GM12878 (cell line): Measurements from ENCODE around the gene HIC1. TPM values are rescaled to one million over a fixed set of nuclear protein-coding genes. Genes with fewer than 3 reads are reported as not detected.

ENCODE experiments used
- ATAC-seq: fragments of 200-7000 bp; cut with Tn5 transposase; 3 replicates; pipeline ENCODE4 v1.9.1; 2020; ENCODE audit warnings: mild to moderate bottlenecking, moderate library complexity
- BruUV-seq: library from RNA; stranded (reverse); fragments of 400-500 nt; replicated peaks from 2 replicates; lab custom pipeline; 2021; lab: Mats Ljungman, UMichigan
- CTCF ChIA-PET: fragments of 300-600 bp; sonication (Branson Sonifier 250); formaldehyde crosslinking; extraction: SDS; loops from one replicate; lab custom pipeline; 2021; ENCODE audit warnings: inconsistent platforms; lab: Yijun Ruan, JAX
- POLR2A ChIA-PET: fragments of 350-600 bp; formaldehyde crosslinking; extraction: SDS; loops from one replicate; lab custom pipeline; 2021; ENCODE audit warnings: inconsistent platforms; lab: Charles Lee
- RAD21 ChIA-PET: fragments of 300-600 bp; sonication (Branson Sonifier 250); formaldehyde crosslinking; loops from one replicate; lab custom pipeline; 2023; ENCODE audit warnings: antibody characterized with exemption; ENCODE audit not compliant: unreplicated experiment; lab: Charles Lee
- SMC1A ChIA-PET: fragments of 300-600 bp; sonication (Branson Sonifier 250); formaldehyde crosslinking; loops from one replicate; lab custom pipeline; 2023; ENCODE audit not compliant: unreplicated experiment, uncharacterized antibody; lab: Charles Lee
- DNase-seq: peaks from one replicate; pipeline ENCODE4 v3.0.0-alpha.2; 2011; ENCODE audit warnings: low read depth, low spot score
- FAIRE-seq: peaks from 3 replicates; lab custom pipeline; 2011; peaks lifted over from hg19 to GRCh38; lab: Jason Lieb, UNC
- H2AFZ ChIP-seq: 2 replicates; pipeline ENCODE4 v1.6.0; 2011; ENCODE audit warnings: low read depth, low read length, control low read depth; ENCODE audit not compliant: control insufficient read depth
- H3K27ac ChIP-seq: 2 replicates; pipeline ENCODE4 v1.5.1; 2011; ENCODE audit warnings: control low read depth; ENCODE audit not compliant: control insufficient read depth, insufficient read depth
- H3K27me3 ChIP-seq, 2 experiments: replicated peaks in 1 of 2; 2 replicates each; pipeline versions ENCODE4 v1.6.0 to v1.6.1; 2011; ENCODE audit warnings: low read length in 1 of 2; ENCODE audit not compliant: control insufficient read depth in 2 of 2, insufficient read depth in 2 of 2
- H3K36me3 ChIP-seq, 2 experiments: 2 replicates each; pipeline ENCODE4 v1.5.1; 2011; ENCODE audit warnings: low read length in 1 of 2; ENCODE audit not compliant: control insufficient read depth in 2 of 2, insufficient read depth in 2 of 2
- H3K4me1 ChIP-seq: 2 replicates; pipeline ENCODE4 v1.6.1; 2011; ENCODE audit warnings: mild to moderate bottlenecking, low read length, moderate library complexity, mixed read lengths; ENCODE audit not compliant: control insufficient read depth, insufficient read depth
- H3K4me2 ChIP-seq: 2 replicates; pipeline ENCODE4 v1.6.0; 2011; ENCODE audit warnings: control low read depth; ENCODE audit not compliant: control insufficient read depth, insufficient read depth
- H3K4me3 ChIP-seq: fragments of 200-600 bp; sonication (generic); 2 replicates; pipeline ENCODE4 v1.5.1; 2016
- H3K79me2 ChIP-seq: 2 replicates; pipeline ENCODE4 v1.6.0; 2011; ENCODE audit warnings: low read length; ENCODE audit not compliant: control insufficient read depth, insufficient read depth
- H3K9ac ChIP-seq: 2 replicates; pipeline ENCODE4 v1.8.0; 2011; ENCODE audit warnings: low read length, control low read depth, mixed read lengths; ENCODE audit not compliant: control insufficient read depth, insufficient read depth
- H3K9me3 ChIP-seq: replicated peaks from 3 replicates; pipeline ENCODE4 v1.5.1; 2011; ENCODE audit warnings: mild to moderate bottlenecking, low read length; ENCODE audit not compliant: control insufficient read depth, insufficient read depth
- H4K20me1 ChIP-seq: 2 replicates; pipeline ENCODE4 v1.6.0; 2011; ENCODE audit not compliant: control insufficient read depth, insufficient read depth
- BMI1 ChIP-seq: fragments of 450-650 bp; IDR thresholded peaks from 2 replicates; pipeline ENCODE4 v1.6.1; 2016; ENCODE audit warnings: mild to moderate bottlenecking, moderate library complexity, borderline replicate concordance
- BRCA1 ChIP-seq: IDR thresholded peaks from 2 replicates; pipeline ENCODE4 v1.6.1; 2011; ENCODE audit warnings: low read depth, low read length, improper control_type of control experiment
- DPF2 ChIP-seq: fragments of 450-650 bp; IDR thresholded peaks from 2 replicates; pipeline ENCODE4 v1.6.1; 2017; ENCODE audit warnings: mild to moderate bottlenecking
- E4F1 ChIP-seq: fragments of 450-650 bp; IDR thresholded peaks from 2 replicates; pipeline ENCODE4 v1.6.1; 2018; ENCODE audit warnings: borderline replicate concordance, mild to moderate bottlenecking; ENCODE audit not compliant: partially characterized antibody
- EZH2 ChIP-seq: IDR thresholded peaks from 2 replicates; pipeline ENCODE4 v1.6.1; 2012; ENCODE audit warnings: low read depth, mild to moderate bottlenecking, control low read depth, inconsistent platforms, low read length, borderline replicate concordance; ENCODE audit not compliant: control insufficient read depth
- NFYB ChIP-seq: IDR thresholded peaks from 2 replicates; pipeline ENCODE4 v1.6.1; 2011; ENCODE audit warnings: low read depth, mild to moderate bottlenecking, low read length, improper control_type of control experiment, moderate library complexity; ENCODE audit not compliant: insufficient read depth
- NRF1 ChIP-seq: conservative IDR thresholded peaks from 2 replicates; pipeline ENCODE4 v1.6.1; 2011; ENCODE audit warnings: mild to moderate bottlenecking, low read depth, low read length, improper control_type of control experiment
- RFX5 ChIP-seq: IDR thresholded peaks from 2 replicates; pipeline ENCODE4 v1.6.1; 2011; ENCODE audit warnings: low read depth, low read length, improper control_type of control experiment
- TBL1XR1 ChIP-seq: IDR thresholded peaks from 2 replicates; pipeline ENCODE4 v1.6.1; 2012; ENCODE audit warnings: low read depth, low read length, improper control_type of control experiment
- TCF7 ChIP-seq: IDR thresholded peaks from 2 replicates; pipeline ENCODE4 v1.6.1; 2014; ENCODE audit warnings: antibody characterized with exemption, borderline replicate concordance
- WRNIP1 ChIP-seq: IDR thresholded peaks from 2 replicates; pipeline ENCODE4 v1.6.1; 2011; ENCODE audit warnings: low read depth, low read length, improper control_type of control experiment, borderline replicate concordance
- ZBTB4 ChIP-seq: fragments of 450-650 bp; formaldehyde crosslinking; IDR thresholded peaks from 2 replicates; pipeline ENCODE4 v1.4.0; 2022; ENCODE audit warnings: mild to moderate bottlenecking, moderate library complexity
- WGBS: methylation state at CpG from one replicate; pipeline ENCODE4 v1.1.6; 2016; ENCODE audit warnings: low lambda C conversion rate; ENCODE audit not compliant: insufficient replicate concordance, insufficient coverage; ENCODE audit errors: missing lambda C conversion rate; 5-methylcytosine and 5-hydroxymethylcytosine counted together
- in situ Hi-C: fragments of 300-500 bp; cut with MboI; formaldehyde crosslinking; loops from 9 replicates; pipeline ENCODE4 v1.14.3; 2018; ENCODE audit warnings: mixed read lengths
- intact Hi-C: fragments of 100-400 bp; cut with micrococcal nuclease; formaldehyde crosslinking; loops from one replicate; pipeline ENCODE4 v1.14.2; 2022; ENCODE audit not compliant: unreplicated experiment
- polyA plus RNA-seq, 11 experiments: library from polyadenylated mRNA; depleted of rRNA in 4 of 11; unstranded in 6 of 11; stranded (reverse) in 5 of 11; fragments of >200 nt; fragmentation: Nextera tagmentation in 4 of 11; fragmentation: Illumina TruSeq in 1 of 11; extraction: Ambion mirVana in 4 of 11; extraction: Trizol in 1 of 11; gene quantifications; 1 replicate in 1 of 11; 2 replicates in 10 of 11; pipeline versions ENCODE4 v1.2.1 to v1.2.3, GENCODE V29; 2011 to 2016; ENCODE audit warnings: inconsistent platforms in 2 of 11, missing spikeins in 2 of 11, low read depth in 1 of 11
- total RNA-seq, 4 experiments: library from RNA; depleted of rRNA in 3 of 4; stranded (reverse); fragments of >200 nt in 3 of 4; fragmentation: Illumina TruSeq in 1 of 4; extraction: Trizol in 1 of 4; gene quantifications; 2 replicates each; pipeline versions ENCODE4 v1.2.1 to v1.2.3, GENCODE V29; 2013 to 2021
- TF ChIP-seq, protein P1 (sequence below): fragments of 450-650 bp; IDR thresholded peaks from 2 replicates; pipeline ENCODE4 v1.6.1; 2014; ENCODE audit warnings: mild to moderate bottlenecking
- TF ChIP-seq, protein P2 (sequence below): fragments of 450-650 bp; IDR thresholded peaks from 2 replicates; pipeline ENCODE4 v1.6.1; 2016; ENCODE audit warnings: mild to moderate bottlenecking

HIC1 gene
- total and polyA plus RNA-seq, 10 of the 15 experiments (the other 5 are each of a cell fraction or from before 2014, with no cell fraction given) = 0.11 to 61.1 (median 4.9) TPM

DNA sequence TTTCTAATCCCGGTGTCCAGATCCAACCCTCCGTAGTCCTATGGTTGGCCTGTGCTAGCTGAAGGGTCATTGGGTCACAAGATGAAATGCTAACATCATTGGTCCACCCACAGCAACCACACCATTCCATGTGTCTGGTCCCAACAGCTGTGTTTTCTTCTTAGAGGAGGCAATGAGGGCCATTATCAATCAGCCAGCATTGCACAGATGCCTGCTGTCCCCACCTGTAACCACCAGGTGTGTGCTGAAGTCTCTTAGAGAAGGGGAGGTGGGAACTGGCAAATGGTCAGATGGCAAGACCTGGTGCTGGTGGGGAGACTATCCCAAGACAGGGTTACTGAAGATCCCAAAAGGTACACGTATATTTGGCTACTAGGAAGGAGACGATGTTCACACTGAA is 37.4 kb downstream of the HIC1 start (continued):
- TF ChIP-seq E4F1 = no peak

DNA sequence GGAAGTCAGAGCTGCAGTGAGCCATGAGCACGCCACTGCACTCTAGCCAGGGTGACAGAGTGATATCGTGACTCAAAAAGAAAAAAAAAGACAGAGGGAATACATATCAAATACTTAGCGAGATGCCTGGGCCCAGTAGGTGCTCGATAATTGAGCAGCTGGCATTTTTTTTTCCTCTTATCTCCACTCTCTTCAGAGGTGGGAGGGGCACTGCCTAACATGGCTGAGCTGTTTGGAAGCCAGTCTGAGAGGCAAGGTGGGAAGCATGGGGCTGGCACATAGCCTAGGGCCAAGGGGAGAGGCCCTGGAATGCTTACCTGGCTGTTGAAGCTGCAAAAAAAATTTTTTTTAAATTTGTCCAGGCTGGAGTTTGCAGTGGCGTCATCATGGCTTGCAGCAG is 38.4 kb downstream of the HIC1 start:
- Histone ChIP-seq H4K20me1 (no peaks in the 10 kb centered on the region), H3K9me3 (no peaks in the 10 kb centered on the region), H3K9ac (no peak overlapping the region), H3K4me2 (no peak overlapping the region), H2AFZ (no peak overlapping the region), H3K36me3 (peaks cover 2% of the 10 kb centered on the region in 2 experiments; a peak in 1 of 4 replicates), H3K4me3 (no peak overlapping the region), H3K79me2 (peaks cover 15% of the 10 kb centered on the region), H3K4me1 (peaks cover 35% of the 10 kb centered on the region), H3K27ac (no peak overlapping the region), H3K27me3 (no peaks in the 10 kb centered on the region)
- ATAC-seq (no peak), FAIRE-seq (no peak), DNase-seq (no peak)
- ChIA-PET POLR2A (interaction anchor here (1.8 kb wide), 1 partner anchor 36 kb away, joined by 4 read pairs; no protein-coding TSS in a partner anchor), SMC1A (interaction anchor here (0.7 to 4.3 kb wide), 7 partner anchors 10 to 160 kb away, joined by 3 to 39 read pairs (median 4); no protein-coding TSS in a partner anchor), CTCF (interaction anchor here (0.7 to 11.4 kb wide), 7 partner anchors 9 to 189 kb away, joined by 3 to 126 read pairs (median 8); partner anchors contain the start of gene HIC1), RAD21 (interaction anchor here (1.0 to 4.7 kb wide), 7 partner anchors 10 to 190 kb away, joined by 3 to 41 read pairs (median 4); partner anchors contain the start of gene HIC1)
- BruUV-seq = no TSS peak
- WGBS = 91% methylated on average over 5 of the region's 5 CpGs
- in situ Hi-C loops (no loop called here), intact Hi-C loops (loop anchor here (5.0 kb wide), 1 partner anchor 36 kb away; the partner anchor contains the start of gene HIC1)
- TF ChIP-seq, protein P1, sequence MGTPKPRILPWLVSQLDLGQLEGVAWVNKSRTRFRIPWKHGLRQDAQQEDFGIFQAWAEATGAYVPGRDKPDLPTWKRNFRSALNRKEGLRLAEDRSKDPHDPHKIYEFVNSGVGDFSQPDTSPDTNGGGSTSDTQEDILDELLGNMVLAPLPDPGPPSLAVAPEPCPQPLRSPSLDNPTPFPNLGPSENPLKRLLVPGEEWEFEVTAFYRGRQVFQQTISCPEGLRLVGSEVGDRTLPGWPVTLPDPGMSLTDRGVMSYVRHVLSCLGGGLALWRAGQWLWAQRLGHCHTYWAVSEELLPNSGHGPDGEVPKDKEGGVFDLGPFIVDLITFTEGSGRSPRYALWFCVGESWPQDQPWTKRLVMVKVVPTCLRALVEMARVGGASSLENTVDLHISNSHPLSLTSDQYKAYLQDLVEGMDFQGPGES = no peak
- no peak for TF ChIP-seq NRF1
- TF ChIP-seq ZBTB4 = no peak
- TF ChIP-seq TBL1XR1 = no peak
- no peak for TF ChIP-seq EZH2
- no peak for TF ChIP-seq NFYB
- TF ChIP-seq, protein P2, sequence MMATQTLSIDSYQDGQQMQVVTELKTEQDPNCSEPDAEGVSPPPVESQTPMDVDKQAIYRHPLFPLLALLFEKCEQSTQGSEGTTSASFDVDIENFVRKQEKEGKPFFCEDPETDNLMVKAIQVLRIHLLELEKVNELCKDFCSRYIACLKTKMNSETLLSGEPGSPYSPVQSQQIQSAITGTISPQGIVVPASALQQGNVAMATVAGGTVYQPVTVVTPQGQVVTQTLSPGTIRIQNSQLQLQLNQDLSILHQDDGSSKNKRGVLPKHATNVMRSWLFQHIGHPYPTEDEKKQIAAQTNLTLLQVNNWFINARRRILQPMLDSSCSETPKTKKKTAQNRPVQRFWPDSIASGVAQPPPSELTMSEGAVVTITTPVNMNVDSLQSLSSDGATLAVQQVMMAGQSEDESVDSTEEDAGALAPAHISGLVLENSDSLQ = no peak
- TF ChIP-seq DPF2 = no peak
- TF ChIP-seq WRNIP1 = no peak
- no peak for TF ChIP-seq BMI1
- no peak for TF ChIP-seq RFX5
- no peak for TF ChIP-seq BRCA1
- TF ChIP-seq TCF7 = no peak
